BE2C (cell line): ENCODE data around the gene CPA5.
"Not testable (repeated sequence)": the region's sequence is repeated elsewhere in the genome, so short reads cannot be mapped to it uniquely, and the experiment has no call there.

Source experiments
- DNase-seq: peaks from one replicate; pipeline ENCODE4 v3.0.0-alpha.2; 2020
- H3K27me3 ChIP-seq: fragments of 250-450 bp; sonication (Bioruptor Pico); 2 replicates; pipeline ENCODE4 v1.5.1; 2020; ENCODE audit warnings: mild to moderate bottlenecking
- H3K36me3 ChIP-seq: fragments of 250-450 bp; sonication (Bioruptor Pico); 2 replicates; pipeline ENCODE4 v1.5.1; 2020; ENCODE audit warnings: mild to moderate bottlenecking
- H3K4me1 ChIP-seq: fragments of 250-450 bp; sonication (Bioruptor Pico); 2 replicates; pipeline ENCODE4 v1.5.1; 2020
- H3K4me3 ChIP-seq: 2 replicates; pipeline ENCODE4 v1.5.1; 2011; ENCODE audit warnings: low read depth, low read length
- H3K9me3 ChIP-seq: fragments of 250-450 bp; sonication (Bioruptor Pico); 2 replicates; pipeline ENCODE4 v1.5.1; 2020
- TF ChIP-seq, protein P1 (sequence below): IDR thresholded peaks from 2 replicates; pipeline ENCODE4 v1.5.1; 2012; ENCODE audit warnings: mild to moderate bottlenecking, low read depth, low read length

Gene CPA5

GRCh38 chr7:130369831-130370550, 25.4 kb downstream of the CPA5 start:
- H3K4me1 ChIP-seq, result peaks cover 41% of the 10 kb centered on the region
- TF ChIP-seq, protein P1, sequence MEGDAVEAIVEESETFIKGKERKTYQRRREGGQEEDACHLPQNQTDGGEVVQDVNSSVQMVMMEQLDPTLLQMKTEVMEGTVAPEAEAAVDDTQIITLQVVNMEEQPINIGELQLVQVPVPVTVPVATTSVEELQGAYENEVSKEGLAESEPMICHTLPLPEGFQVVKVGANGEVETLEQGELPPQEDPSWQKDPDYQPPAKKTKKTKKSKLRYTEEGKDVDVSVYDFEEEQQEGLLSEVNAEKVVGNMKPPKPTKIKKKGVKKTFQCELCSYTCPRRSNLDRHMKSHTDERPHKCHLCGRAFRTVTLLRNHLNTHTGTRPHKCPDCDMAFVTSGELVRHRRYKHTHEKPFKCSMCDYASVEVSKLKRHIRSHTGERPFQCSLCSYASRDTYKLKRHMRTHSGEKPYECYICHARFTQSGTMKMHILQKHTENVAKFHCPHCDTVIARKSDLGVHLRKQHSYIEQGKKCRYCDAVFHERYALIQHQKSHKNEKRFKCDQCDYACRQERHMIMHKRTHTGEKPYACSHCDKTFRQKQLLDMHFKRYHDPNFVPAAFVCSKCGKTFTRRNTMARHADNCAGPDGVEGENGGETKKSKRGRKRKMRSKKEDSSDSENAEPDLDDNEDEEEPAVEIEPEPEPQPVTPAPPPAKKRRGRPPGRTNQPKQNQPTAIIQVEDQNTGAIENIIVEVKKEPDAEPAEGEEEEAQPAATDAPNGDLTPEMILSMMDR, result no peak

GRCh38 chr7:130371046-130371445, 26.4 kb downstream of the CPA5 start:
- Histone ChIP-seq H3K4me1 (peaks cover 32% of the 10 kb centered on the region), H3K27me3 (no peaks in the 10 kb centered on the region), H3K9me3 (no peaks in the 10 kb centered on the region; the same call in 1 of the 2 replicates), H3K36me3 (no peaks in the 10 kb centered on the region), H3K4me3 (no peak overlapping the region)
- TF ChIP-seq, protein P1, result no peak
- DNase-seq, result no peak

More at GRCh38 chr7:130369831-130370550, 25.4 kb downstream of the CPA5 start:
- Histone ChIP-seq H3K9me3 (no peaks in the 10 kb centered on the region; the same call in 1 of the 2 replicates), H3K4me3 (no peak overlapping the region), H3K27me3 (no peaks in the 10 kb centered on the region), H3K36me3 (no peaks in the 10 kb centered on the region)
- no peak for DNase-seq

- no peak for DNase-seq
- no peaks in the 10 kb centered on the region; the same call in 1 of the 2 replicates for H3K9me3 ChIP-seq
- TF ChIP-seq, protein P1, result no peak
- H3K4me1 ChIP-seq, result peaks cover 30% of the 10 kb centered on the region
- no peaks in the 10 kb centered on the region for H3K36me3 ChIP-seq
- H3K27me3 ChIP-seq, result no peaks in the 10 kb centered on the region
- no peak overlapping the region for H3K4me3 ChIP-seq
These were observed 28.0 kb downstream of the CPA5 start for GRCh38 chr7:130372402-130373165.

DNA sequence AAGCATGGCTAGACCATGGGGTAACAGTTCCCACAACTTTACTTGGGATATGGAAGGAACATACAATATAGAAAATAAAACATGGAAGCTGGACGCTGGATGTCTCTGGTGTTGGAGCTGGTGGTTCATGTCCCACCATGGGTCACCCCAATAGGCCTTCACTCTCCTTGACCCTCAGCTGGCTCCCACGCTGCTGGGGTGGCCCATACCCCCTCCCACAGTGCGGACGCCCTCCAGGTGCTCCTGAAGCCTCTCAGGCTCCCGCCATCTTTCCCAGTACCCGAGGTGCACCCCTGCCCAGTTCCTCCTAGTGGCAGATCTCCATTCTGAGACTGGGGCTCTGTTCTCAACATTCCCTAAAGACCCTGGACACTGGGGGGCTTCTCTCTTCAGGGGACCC, 29.9 kb downstream of the CPA5 start:
- Histone ChIP-seq H3K4me1 (peaks cover 23% of the 10 kb centered on the region), H3K36me3 (no peaks in the 10 kb centered on the region), H3K9me3 (no peaks in the 10 kb centered on the region; the same call in 1 of the 2 replicates), H3K27me3 (no peaks in the 10 kb centered on the region), H3K4me3 (no peak overlapping the region)
- TF ChIP-seq, protein P1, result no peak
- no peak for DNase-seq

GRCh38 chr7:130376461-130376860, 31.8 kb downstream of the CPA5 start:
- H3K4me3 ChIP-seq, H3K36me3 ChIP-seq, DNase-seq, H3K9me3 ChIP-seq, H3K27me3 ChIP-seq: not testable (repeated sequence)
- H3K4me1 ChIP-seq, result peaks cover 35% of the 10 kb centered on the region

DNA sequence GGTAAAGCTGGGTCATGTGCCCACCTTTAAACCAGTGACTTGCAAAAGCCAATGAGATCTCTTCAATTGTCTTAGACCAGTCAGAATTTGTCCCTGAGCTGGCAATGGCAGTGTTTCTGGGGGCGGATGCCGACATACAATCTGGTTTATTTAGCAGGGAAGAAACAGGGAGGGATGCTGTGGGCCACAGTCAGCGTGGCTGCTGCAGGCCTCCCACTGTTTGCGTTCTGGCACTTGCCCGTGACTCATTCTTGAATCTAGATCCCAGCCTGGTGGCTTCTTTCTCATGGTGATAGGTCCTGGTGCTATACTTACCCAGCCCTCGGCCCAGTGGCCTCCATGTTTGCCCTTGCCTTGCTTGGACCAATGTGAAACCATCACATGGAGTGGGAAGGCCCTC, 32.6 kb downstream of the CPA5 start:
- Histone ChIP-seq H3K27me3 (no peaks in the 10 kb centered on the region), H3K9me3 (no peaks in the 10 kb centered on the region; the same call in 1 of the 2 replicates), H3K4me1 (peaks cover 35% of the 10 kb centered on the region), H3K36me3 (no peaks in the 10 kb centered on the region), H3K4me3 (no peak overlapping the region)
- DNase-seq, result no peak
- TF ChIP-seq, protein P1, result no peak
